ENCODE measurements around the gene FOXB1.

The FOXB1 gene

DNA sequence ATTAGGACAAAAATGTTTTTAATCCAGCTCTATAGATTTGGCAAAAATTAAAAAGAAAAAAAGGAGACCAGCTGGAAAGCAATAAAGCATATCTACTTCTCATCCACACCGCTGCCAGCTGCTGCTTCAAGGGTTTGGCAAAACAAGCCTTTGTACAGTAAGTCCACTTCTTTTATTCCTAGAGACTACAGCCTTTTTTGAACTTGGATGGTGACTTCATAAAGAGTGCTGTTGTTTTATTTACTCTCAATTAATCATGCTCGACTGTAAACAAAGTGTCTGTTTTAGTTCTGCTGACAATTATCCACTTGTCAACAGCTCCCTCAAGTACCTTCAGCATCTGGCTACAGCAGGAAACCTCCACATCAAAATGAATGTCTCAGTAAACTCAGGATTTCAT, 12.3 kb upstream of the FOXB1 start:
- DNase-seq: no peak
- Histone ChIP-seq H3K4me3 (ENCODE audit: insufficient read depth, low read depth, low read length, poor library complexity, severe bottlenecking) (no peak overlapping the region), H3K27ac (ENCODE audit: insufficient read depth, low read length, poor library complexity, severe bottlenecking) (no peak overlapping the region), H3K27me3 (replicated peaks; ENCODE audit: control insufficient read depth, insufficient read depth, low read length, poor library complexity, severe bottlenecking) (peaks cover 41% of the 10 kb centered on the region), H3K4me1 (ENCODE audit: control insufficient read depth, insufficient read depth, low read length, poor library complexity, severe bottlenecking) (peaks cover 20% of the 10 kb centered on the region), H3K9me3 (ENCODE audit: control insufficient read depth, low read length) (no peaks in the 10 kb centered on the region), H3K36me3 (ENCODE audit: control insufficient read depth, insufficient read depth, low read length) (no peaks in the 10 kb centered on the region)

DNA sequence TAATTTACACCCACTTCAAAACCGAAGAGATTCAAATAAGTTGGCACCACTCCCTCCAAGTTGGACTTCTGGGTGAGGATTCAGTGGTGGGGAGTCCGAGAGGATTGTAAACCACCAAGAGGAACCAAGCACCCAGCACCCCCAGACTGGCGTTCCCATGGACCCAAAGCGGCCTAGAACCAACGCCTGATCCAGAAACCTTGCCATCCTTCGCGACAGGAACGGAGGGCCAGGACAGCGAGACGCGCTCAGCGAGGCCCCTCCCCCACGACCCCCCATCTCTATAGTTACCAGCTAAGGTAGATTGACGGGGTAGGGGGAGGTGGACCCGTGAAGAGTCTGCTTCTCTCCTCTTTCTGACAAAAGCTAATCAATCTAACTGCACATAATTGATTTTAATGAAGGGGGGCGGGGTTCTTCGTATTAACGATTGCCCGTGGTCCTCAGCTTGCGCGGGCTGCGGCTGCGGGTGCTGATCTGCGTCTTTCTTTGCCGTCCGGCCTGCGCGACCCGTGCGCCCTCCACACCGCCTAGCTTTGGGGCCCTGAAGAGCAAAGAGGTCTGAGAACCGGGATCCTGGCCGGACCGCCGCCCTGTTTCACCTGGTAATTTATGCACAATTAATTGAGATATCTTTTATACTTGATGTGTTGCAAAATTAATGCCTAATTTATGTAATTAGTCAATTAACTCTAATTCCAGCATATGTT, 10.9 kb upstream of the FOXB1 start:
- Histone ChIP-seq H3K27ac (ENCODE audit: insufficient read depth, low read length, poor library complexity, severe bottlenecking) (no peak overlapping the region), H3K4me1 (ENCODE audit: control insufficient read depth, insufficient read depth, low read length, poor library complexity, severe bottlenecking) (peaks cover 26% of the 10 kb centered on the region), H3K9me3 (ENCODE audit: control insufficient read depth, low read length) (no peaks in the 10 kb centered on the region), H3K27me3 (replicated peaks; ENCODE audit: control insufficient read depth, insufficient read depth, low read length, poor library complexity, severe bottlenecking) (peaks cover 54% of the 10 kb centered on the region), H3K4me3 (ENCODE audit: insufficient read depth, low read depth, low read length, poor library complexity, severe bottlenecking) (no peak overlapping the region), H3K36me3 (ENCODE audit: control insufficient read depth, insufficient read depth, low read length) (no peaks in the 10 kb centered on the region)
- DNase-seq: no peak

DNA sequence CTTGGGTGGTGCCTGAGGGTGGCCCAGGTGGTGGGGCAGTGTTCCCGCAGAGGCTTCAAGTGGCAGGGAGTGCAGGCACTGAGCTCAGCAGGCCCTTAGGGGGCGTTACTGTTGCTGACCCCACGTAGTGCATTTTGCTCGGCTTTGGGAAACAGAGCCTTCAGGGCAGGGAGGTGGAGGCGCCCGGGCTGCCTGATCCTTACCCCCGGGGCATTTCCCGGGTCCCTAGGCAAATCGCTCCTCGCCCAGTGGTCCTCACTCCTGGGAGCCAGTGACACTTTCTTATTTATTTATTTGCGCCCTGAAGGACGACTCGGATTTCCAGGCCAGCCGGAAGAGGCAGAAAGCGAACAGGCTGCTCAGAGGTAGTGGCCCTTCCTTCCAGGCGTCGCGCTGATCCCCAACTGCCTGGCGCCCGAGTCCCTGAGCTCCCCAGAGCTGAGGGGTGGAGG, 10.1 kb upstream of the FOXB1 start:
- H3K27me3 ChIP-seq (replicated peaks; ENCODE audit: control insufficient read depth, insufficient read depth, low read length, poor library complexity, severe bottlenecking): peaks cover 62% of the 10 kb centered on the region
- peaks cover 26% of the 10 kb centered on the region for H3K4me1 ChIP-seq (ENCODE audit: control insufficient read depth, insufficient read depth, low read length, poor library complexity, severe bottlenecking)
- no peaks in the 10 kb centered on the region for H3K9me3 ChIP-seq (ENCODE audit: control insufficient read depth, low read length)
- no peaks in the 10 kb centered on the region for H3K36me3 ChIP-seq (ENCODE audit: control insufficient read depth, insufficient read depth, low read length)
- DNase-seq: no peak
- H3K4me3 ChIP-seq (ENCODE audit: insufficient read depth, low read depth, low read length, poor library complexity, severe bottlenecking): no peak overlapping the region
- H3K27ac ChIP-seq (ENCODE audit: insufficient read depth, low read length, poor library complexity, severe bottlenecking): no peak overlapping the region

- no peaks in the 10 kb centered on the region for H3K36me3 ChIP-seq (ENCODE audit: control insufficient read depth, insufficient read depth, low read length)
- no peak for DNase-seq
- H3K9me3 ChIP-seq (ENCODE audit: control insufficient read depth, low read length): no peaks in the 10 kb centered on the region
- H3K4me3 ChIP-seq (ENCODE audit: insufficient read depth, low read depth, low read length, poor library complexity, severe bottlenecking): no peak overlapping the region
- no peak overlapping the region for H3K27ac ChIP-seq (ENCODE audit: insufficient read depth, low read length, poor library complexity, severe bottlenecking)
- H3K4me1 ChIP-seq (ENCODE audit: control insufficient read depth, insufficient read depth, low read length, poor library complexity, severe bottlenecking): peaks cover 26% of the 10 kb centered on the region
- H3K27me3 ChIP-seq (replicated peaks; ENCODE audit: control insufficient read depth, insufficient read depth, low read length, poor library complexity, severe bottlenecking): peaks cover 68% of the 10 kb centered on the region
Observed at GRCh38 chr15:59994526-59994887, 9.6 kb upstream of the FOXB1 start.

GRCh38 chr15:59994888-59995557, 9.1 kb upstream of the FOXB1 start:
- no peak for DNase-seq
- H3K27ac ChIP-seq (ENCODE audit: insufficient read depth, low read length, poor library complexity, severe bottlenecking): no peak overlapping the region
- H3K27me3 ChIP-seq (replicated peaks; ENCODE audit: control insufficient read depth, insufficient read depth, low read length, poor library complexity, severe bottlenecking): peaks cover 73% of the 10 kb centered on the region
- H3K4me1 ChIP-seq (ENCODE audit: control insufficient read depth, insufficient read depth, low read length, poor library complexity, severe bottlenecking): peaks cover 26% of the 10 kb centered on the region
- no peak overlapping the region for H3K4me3 ChIP-seq (ENCODE audit: insufficient read depth, low read depth, low read length, poor library complexity, severe bottlenecking)
- no peaks in the 10 kb centered on the region for H3K36me3 ChIP-seq (ENCODE audit: control insufficient read depth, insufficient read depth, low read length)
- H3K9me3 ChIP-seq (ENCODE audit: control insufficient read depth, low read length): no peaks in the 10 kb centered on the region

DNA sequence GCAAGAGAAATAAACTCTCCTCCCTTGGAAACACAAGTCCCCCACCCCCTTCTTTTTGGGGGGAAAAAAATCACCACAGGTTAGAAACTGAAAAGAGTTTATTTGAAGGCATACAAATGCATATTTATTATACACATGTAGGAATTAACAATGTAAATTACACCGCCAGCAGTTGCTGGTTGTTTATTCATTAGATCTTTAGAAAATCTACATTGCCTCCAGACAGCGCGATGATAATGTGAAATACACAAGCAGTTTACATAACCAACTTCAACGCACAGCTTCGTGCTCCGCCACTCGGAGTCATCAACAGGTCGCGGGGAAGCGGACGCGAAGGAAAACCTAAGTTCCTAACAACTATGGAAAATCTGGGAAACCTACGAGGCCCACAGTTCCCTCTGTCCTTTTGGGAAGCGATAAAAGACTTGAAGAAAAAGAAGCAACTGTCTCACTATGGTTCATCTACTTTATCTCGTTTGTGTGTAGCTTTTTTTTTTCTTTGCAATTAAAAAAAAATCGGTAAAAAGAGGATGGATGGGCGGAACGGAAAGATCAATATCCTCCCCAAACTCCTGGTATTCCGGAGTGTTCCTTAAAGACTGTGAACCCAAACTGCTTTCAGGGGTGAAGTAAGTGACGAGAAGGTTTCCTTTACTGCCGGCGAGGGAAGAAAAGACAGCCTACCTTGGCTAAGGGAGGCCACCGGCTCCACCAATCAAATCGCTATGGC, 8.4 kb upstream of the FOXB1 start:
- H3K4me3 ChIP-seq (ENCODE audit: insufficient read depth, low read depth, low read length, poor library complexity, severe bottlenecking): no peak overlapping the region
- no peaks in the 10 kb centered on the region for H3K36me3 ChIP-seq (ENCODE audit: control insufficient read depth, insufficient read depth, low read length)
- no peaks in the 10 kb centered on the region for H3K9me3 ChIP-seq (ENCODE audit: control insufficient read depth, low read length)
- no peak overlapping the region for H3K27ac ChIP-seq (ENCODE audit: insufficient read depth, low read length, poor library complexity, severe bottlenecking)
- H3K4me1 ChIP-seq (ENCODE audit: control insufficient read depth, insufficient read depth, low read length, poor library complexity, severe bottlenecking): peaks cover 26% of the 10 kb centered on the region
- H3K27me3 ChIP-seq (replicated peaks; ENCODE audit: control insufficient read depth, insufficient read depth, low read length, poor library complexity, severe bottlenecking): peaks cover 80% of the 10 kb centered on the region
- no peak for DNase-seq

GRCh38 chr15:59996298-59997041, 7.6 kb upstream of the FOXB1 start:
- H3K9me3 ChIP-seq (ENCODE audit: control insufficient read depth, low read length): no peaks in the 10 kb centered on the region
- peak overlapping the region; percentile 13 for H3K4me3 ChIP-seq (ENCODE audit: insufficient read depth, low read depth, low read length, poor library complexity, severe bottlenecking)
- no peak overlapping the region for H3K27ac ChIP-seq (ENCODE audit: insufficient read depth, low read length, poor library complexity, severe bottlenecking)
- H3K36me3 ChIP-seq (ENCODE audit: control insufficient read depth, insufficient read depth, low read length): no peaks in the 10 kb centered on the region
- DNase-seq: no peak
- peaks cover 87% of the 10 kb centered on the region for H3K27me3 ChIP-seq (replicated peaks; ENCODE audit: control insufficient read depth, insufficient read depth, low read length, poor library complexity, severe bottlenecking)
- peaks cover 26% of the 10 kb centered on the region for H3K4me1 ChIP-seq (ENCODE audit: control insufficient read depth, insufficient read depth, low read length, poor library complexity, severe bottlenecking)

- Histone ChIP-seq H3K4me1 (ENCODE audit: control insufficient read depth, insufficient read depth, low read length, poor library complexity, severe bottlenecking) (peaks cover 26% of the 10 kb centered on the region), H3K27ac (ENCODE audit: insufficient read depth, low read length, poor library complexity, severe bottlenecking) (no peak overlapping the region), H3K9me3 (ENCODE audit: control insufficient read depth, low read length) (no peaks in the 10 kb centered on the region), H3K27me3 (replicated peaks; ENCODE audit: control insufficient read depth, insufficient read depth, low read length, poor library complexity, severe bottlenecking) (peaks cover 94% of the 10 kb centered on the region), H3K36me3 (ENCODE audit: control insufficient read depth, insufficient read depth, low read length) (no peaks in the 10 kb centered on the region), H3K4me3 (ENCODE audit: insufficient read depth, low read depth, low read length, poor library complexity, severe bottlenecking) (peak overlapping the region; percentile 13)
- DNase-seq: no peak
Observed at GRCh38 chr15:59997070-59997701, 6.9 kb upstream of the FOXB1 start.

DNA sequence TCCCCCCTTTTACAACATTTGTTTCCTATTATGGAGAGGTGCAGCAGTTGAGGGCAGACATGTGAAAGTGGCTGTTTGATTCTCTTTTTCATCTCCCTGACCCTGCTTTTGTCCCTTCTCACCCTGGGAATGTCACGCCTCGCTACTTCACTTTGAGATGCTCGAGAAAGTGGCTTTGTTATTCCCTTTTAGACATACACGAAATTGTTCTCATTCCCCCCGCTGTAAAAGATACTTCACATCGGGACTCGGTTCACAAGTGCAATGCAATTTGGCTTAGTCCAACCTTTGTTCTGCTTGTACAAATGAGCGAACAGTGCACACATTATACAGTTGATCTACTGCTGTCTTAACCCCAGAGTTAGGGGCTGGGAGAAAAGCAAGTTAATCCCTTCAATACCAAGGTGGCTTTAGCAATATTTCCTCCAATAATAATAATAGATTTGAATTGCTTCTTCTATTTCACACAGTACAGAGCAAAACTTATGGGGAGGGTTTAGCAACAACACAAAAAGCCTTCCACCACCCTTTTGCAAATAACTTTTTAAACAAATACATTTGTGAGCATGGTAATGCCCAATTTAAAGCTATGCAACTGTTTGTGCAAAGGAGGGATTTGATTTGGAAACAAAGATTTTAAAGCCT, 5.7 kb upstream of the FOXB1 start:
- peaks cover 26% of the 10 kb centered on the region for H3K4me1 ChIP-seq (ENCODE audit: control insufficient read depth, insufficient read depth, low read length, poor library complexity, severe bottlenecking)
- no peak for DNase-seq
- H3K27me3 ChIP-seq (replicated peaks; ENCODE audit: control insufficient read depth, insufficient read depth, low read length, poor library complexity, severe bottlenecking): peaks cover 99% of the 10 kb centered on the region
- no peak overlapping the region for H3K27ac ChIP-seq (ENCODE audit: insufficient read depth, low read length, poor library complexity, severe bottlenecking)
- H3K9me3 ChIP-seq (ENCODE audit: control insufficient read depth, low read length): no peaks in the 10 kb centered on the region
- H3K4me3 ChIP-seq (ENCODE audit: insufficient read depth, low read depth, low read length, poor library complexity, severe bottlenecking): no peak overlapping the region
- H3K36me3 ChIP-seq (ENCODE audit: control insufficient read depth, insufficient read depth, low read length): no peaks in the 10 kb centered on the region
